Mesendoderm (in vitro differentiated cells): Measurements from ENCODE around the gene GRB2.

Experiments
- DNase-seq: peaks from one replicate; pipeline ENCODE4 v3.0.0; 2013
- H2AK5ac ChIP-seq: 2 replicates; pipeline ENCODE4 v1.6.1; 2013; ENCODE audit warnings: low read length, inconsistent platforms
- H2BK120ac ChIP-seq: 2 replicates; pipeline ENCODE4 v1.6.1; 2013; ENCODE audit warnings: low read depth, mild to moderate bottlenecking, low read length, moderate library complexity, mixed read lengths
- H2BK15ac ChIP-seq: replicated peaks from 2 replicates; pipeline ENCODE4 v1.6.1; 2013; ENCODE audit warnings: low read depth, mild to moderate bottlenecking, moderate library complexity
- H2BK5ac ChIP-seq: 2 replicates; pipeline ENCODE4 v1.6.1; 2013; ENCODE audit warnings: low read length, inconsistent platforms
- H3K18ac ChIP-seq: 2 replicates; pipeline ENCODE4 v1.6.1; 2013; ENCODE audit warnings: mild to moderate bottlenecking, low read length, mixed read lengths
- H3K23ac ChIP-seq: one replicate; pipeline ENCODE4 v1.6.1; 2013; ENCODE audit warnings: low read length
- H3K27ac ChIP-seq: 2 replicates; pipeline ENCODE4 v1.5.1; 2013; ENCODE audit warnings: low read depth, mild to moderate bottlenecking, inconsistent platforms, low read length, moderate library complexity
- H3K27me3 ChIP-seq: 2 replicates; pipeline ENCODE4 v1.6.1; 2013; ENCODE audit warnings: low read length, control low read depth, mild to moderate bottlenecking, inconsistent platforms; ENCODE audit not compliant: insufficient read depth, poor library complexity
- H3K36me3 ChIP-seq: 2 replicates; pipeline ENCODE4 v1.6.1; 2013; ENCODE audit warnings: low read length, inconsistent platforms; ENCODE audit not compliant: control insufficient read depth, insufficient read depth
- H3K4ac ChIP-seq: one replicate; pipeline ENCODE4 v1.6.1; 2013; ENCODE audit warnings: low read depth, mild to moderate bottlenecking, low read length, moderate library complexity
- H3K4me1 ChIP-seq: 2 replicates; pipeline ENCODE4 v1.6.1; 2013; ENCODE audit warnings: low read depth, low read length, inconsistent platforms; ENCODE audit not compliant: control insufficient read depth
- H3K4me2 ChIP-seq: 2 replicates; pipeline ENCODE4 v1.6.1; 2013; ENCODE audit warnings: low read length
- H3K4me3 ChIP-seq: 2 replicates; pipeline ENCODE4 v1.5.1; 2013; ENCODE audit warnings: mild to moderate bottlenecking, low read length
- H3K56ac ChIP-seq: one replicate; pipeline ENCODE4 v1.6.1; 2013; ENCODE audit warnings: low read length
- H3K79me1 ChIP-seq: 2 replicates; pipeline ENCODE4 v1.6.1; 2013; ENCODE audit warnings: low read length, inconsistent platforms
- H3K79me2 ChIP-seq: 2 replicates; pipeline ENCODE4 v1.6.1; 2013; ENCODE audit warnings: mild to moderate bottlenecking, low read length; ENCODE audit not compliant: control insufficient read depth, insufficient read depth
- H3K9ac ChIP-seq: 2 replicates; pipeline ENCODE4 v1.6.1; 2013; ENCODE audit warnings: low read length, inconsistent platforms
- H4K5ac ChIP-seq: one replicate; pipeline ENCODE4 v1.6.1; 2013; ENCODE audit warnings: low read length
- H4K8ac ChIP-seq: one replicate; pipeline ENCODE4 v1.6.1; 2013; ENCODE audit warnings: low read depth, mild to moderate bottlenecking, control low read depth, low read length, moderate library complexity
- WGBS: extraction: QIAGEN DNeasy Blood & Tissue Kit; methylation state at CpG from one replicate; pipeline ENCODE4 v1.1.7; 2013; ENCODE audit warnings: low lambda C conversion rate, missing lambda C conversion rate; ENCODE audit not compliant: insufficient coverage; ENCODE audit errors: extremely low coverage; 5-methylcytosine and 5-hydroxymethylcytosine counted together

The GRB2 gene

DNA sequence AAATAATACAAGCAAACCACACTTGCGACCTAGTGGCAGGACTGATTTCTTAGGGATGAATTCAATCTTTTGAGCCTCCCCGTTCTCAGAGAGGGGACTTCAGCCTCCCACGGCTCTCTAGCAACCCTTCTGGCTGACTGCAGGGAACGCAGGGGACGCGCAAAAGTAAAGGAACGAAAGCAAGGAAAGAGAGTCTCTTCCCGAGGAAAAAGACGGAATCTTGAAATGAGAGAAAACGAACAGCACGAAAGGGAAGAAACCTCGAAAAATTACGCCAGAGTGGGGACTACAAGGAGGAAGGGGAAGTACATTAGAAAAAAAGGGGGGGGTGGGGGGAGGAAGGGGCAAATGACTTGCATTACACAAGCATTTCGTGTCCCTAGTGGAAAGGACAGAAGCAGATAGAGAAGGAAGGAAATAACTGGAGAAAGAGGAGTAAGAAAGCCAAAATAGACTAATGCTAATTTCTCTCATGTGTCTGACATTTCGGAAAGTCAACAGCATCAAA, 1.2 kb downstream of the GRB2 start:
- peak overlapping the region; percentile 90 for H3K4me2 ChIP-seq
- H4K8ac ChIP-seq: no peak overlapping the region
- H3K23ac ChIP-seq: no peak overlapping the region
- no peak overlapping the region for H2BK120ac ChIP-seq
- H2BK5ac ChIP-seq: no peak overlapping the region
- H2AK5ac ChIP-seq: no peak overlapping the region
- H3K79me2 ChIP-seq: peaks cover 45% of the 10 kb centered on the region
- H3K4ac ChIP-seq: no peak overlapping the region
- H3K9ac ChIP-seq: peak overlapping the region; percentile 71
- H3K18ac ChIP-seq: no peak overlapping the region
- no peak overlapping the region for H2BK15ac ChIP-seq
- H3K4me1 ChIP-seq: no peaks in the 10 kb centered on the region
- no peak overlapping the region for H3K27ac ChIP-seq
- peak overlapping the region; percentile 93 for H3K56ac ChIP-seq
- no CpG with 5 or more reads among the region's 15 CpGs for WGBS
- no peak overlapping the region for H4K5ac ChIP-seq
- no peaks in the 10 kb centered on the region for H3K36me3 ChIP-seq
- no peaks in the 10 kb centered on the region for H3K27me3 ChIP-seq
- DNase-seq: peak; percentile 91
- H3K4me3 ChIP-seq: peak overlapping the region; percentile 85
- peaks cover 1% of the 10 kb centered on the region for H3K79me1 ChIP-seq

- no peak overlapping the region for H2AK5ac ChIP-seq
- no peaks in the 10 kb centered on the region for H3K27me3 ChIP-seq
- H4K5ac ChIP-seq: no peak overlapping the region
- no peaks in the 10 kb centered on the region for H3K36me3 ChIP-seq
- no peak overlapping the region for H3K4ac ChIP-seq
- no peak overlapping the region for H3K18ac ChIP-seq
- H4K8ac ChIP-seq: no peak overlapping the region
- no peak overlapping the region for H3K27ac ChIP-seq
- H3K4me2 ChIP-seq: no peak overlapping the region
- peaks cover 1% of the 10 kb centered on the region for H3K79me1 ChIP-seq
- no peak overlapping the region for H3K4me3 ChIP-seq
- no peak overlapping the region for H2BK120ac ChIP-seq
- H2BK15ac ChIP-seq: no peak overlapping the region
- no peak overlapping the region for H3K9ac ChIP-seq
- DNase-seq: no peak
- no peaks in the 10 kb centered on the region for H3K4me1 ChIP-seq
- H2BK5ac ChIP-seq: no peak overlapping the region
- no peak overlapping the region for H3K23ac ChIP-seq
- WGBS: no CpG with 5 or more reads among the region's 5 CpGs
- no peak overlapping the region for H3K56ac ChIP-seq
- H3K79me2 ChIP-seq: peaks cover 56% of the 10 kb centered on the region
Observed at GRCh38 chr17:75403131-75403530, 2.3 kb downstream of the GRB2 start.

GRCh38 chr17:75402026-75402425, 3.5 kb downstream of the GRB2 start:
- peaks cover 1% of the 10 kb centered on the region for H3K79me1 ChIP-seq
- H3K27me3 ChIP-seq: no peaks in the 10 kb centered on the region
- H3K18ac ChIP-seq: no peak overlapping the region
- H3K56ac ChIP-seq: no peak overlapping the region
- no peak overlapping the region for H3K4ac ChIP-seq
- peaks cover 60% of the 10 kb centered on the region for H3K79me2 ChIP-seq
- no peaks in the 10 kb centered on the region for H3K36me3 ChIP-seq
- WGBS: no CpG with 5 or more reads among the region's 2 CpGs
- no peak overlapping the region for H2BK15ac ChIP-seq
- H4K8ac ChIP-seq: no peak overlapping the region
- no peak overlapping the region for H3K4me2 ChIP-seq
- H2AK5ac ChIP-seq: no peak overlapping the region
- H3K4me3 ChIP-seq: no peak overlapping the region
- no peak overlapping the region for H4K5ac ChIP-seq
- no peak overlapping the region for H2BK5ac ChIP-seq
- H3K4me1 ChIP-seq: no peaks in the 10 kb centered on the region
- H3K9ac ChIP-seq: no peak overlapping the region
- H3K27ac ChIP-seq: no peak overlapping the region
- no peak overlapping the region for H2BK120ac ChIP-seq
- no peak overlapping the region for H3K23ac ChIP-seq
- DNase-seq: no peak

DNA sequence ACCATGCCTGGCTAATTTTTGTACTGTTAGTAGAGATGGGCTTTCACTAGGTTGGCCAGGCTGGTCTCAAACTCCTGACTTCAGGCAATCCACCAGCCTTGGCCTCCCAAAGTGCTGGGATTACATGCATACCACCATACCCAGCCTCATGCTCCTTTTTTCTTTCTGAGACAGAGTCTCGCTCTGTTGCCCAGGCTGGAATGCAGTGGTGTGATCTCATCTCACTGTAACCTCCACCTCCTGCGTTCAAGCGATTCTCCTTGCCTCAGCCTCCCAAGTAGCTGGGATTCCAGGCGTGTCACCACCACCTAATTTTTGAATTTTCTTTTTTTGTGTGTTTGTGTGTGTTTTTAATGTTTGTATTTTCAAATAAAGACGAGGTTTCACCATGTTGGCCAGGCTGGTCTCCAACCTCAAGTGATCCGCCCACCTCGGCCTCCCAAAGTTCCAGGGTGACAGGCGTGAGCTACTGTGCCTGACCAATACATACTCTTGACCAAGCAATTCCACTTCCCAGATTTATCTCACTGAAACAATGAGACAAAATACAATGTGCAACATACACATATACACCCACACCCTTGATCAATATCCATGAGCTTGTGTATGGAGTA, 5.0 kb downstream of the GRB2 start:
- H3K56ac ChIP-seq: no peak overlapping the region
- H2BK5ac ChIP-seq: no peak overlapping the region
- H3K18ac ChIP-seq: no peak overlapping the region
- no peak overlapping the region for H3K4me2 ChIP-seq
- H3K23ac ChIP-seq: no peak overlapping the region
- no peak overlapping the region for H3K9ac ChIP-seq
- peaks cover 73% of the 10 kb centered on the region for H3K79me2 ChIP-seq
- no peak overlapping the region for H2BK15ac ChIP-seq
- no peak overlapping the region for H3K4me3 ChIP-seq
- no peak overlapping the region for H3K4ac ChIP-seq
- DNase-seq: no peak
- H3K79me1 ChIP-seq: peaks cover 3% of the 10 kb centered on the region
- no CpG with 5 or more reads among the region's 8 CpGs for WGBS
- H2BK120ac ChIP-seq: no peak overlapping the region
- no peak overlapping the region for H4K8ac ChIP-seq
- H2AK5ac ChIP-seq: no peak overlapping the region
- no peaks in the 10 kb centered on the region for H3K36me3 ChIP-seq
- H3K27me3 ChIP-seq: no peaks in the 10 kb centered on the region
- no peaks in the 10 kb centered on the region for H3K4me1 ChIP-seq
- no peak overlapping the region for H3K27ac ChIP-seq
- no peak overlapping the region for H4K5ac ChIP-seq

DNA sequence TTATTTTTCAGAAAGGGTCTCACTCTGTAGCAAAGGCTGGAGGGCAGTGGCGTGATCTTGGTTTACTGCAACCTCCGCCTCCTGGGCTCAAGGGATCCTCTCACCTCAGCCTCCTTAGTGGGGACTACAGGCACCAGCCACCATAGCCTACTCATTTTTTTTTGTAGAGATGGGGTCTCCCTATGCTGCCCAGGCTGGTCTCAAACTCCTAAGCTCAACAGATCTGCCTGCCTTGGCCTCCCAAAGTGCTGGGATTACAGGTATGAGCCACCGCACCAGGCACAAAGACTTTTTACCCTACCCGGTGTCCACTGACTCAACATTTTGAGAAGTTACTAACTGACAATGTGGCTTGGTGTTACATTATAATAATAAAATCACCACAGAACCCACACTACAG, 7.2 kb downstream of the GRB2 start:
- Histone ChIP-seq H2AK5ac (no peak overlapping the region), H3K9ac (no peak overlapping the region), H4K8ac (no peak overlapping the region), H3K36me3 (no peaks in the 10 kb centered on the region), H2BK5ac (no peak overlapping the region), H3K79me2 (peaks cover 71% of the 10 kb centered on the region), H3K4me1 (no peaks in the 10 kb centered on the region), H3K27ac (no peak overlapping the region), H4K5ac (no peak overlapping the region), H3K18ac (no peak overlapping the region), H3K27me3 (no peaks in the 10 kb centered on the region), H3K23ac (no peak overlapping the region), H3K4ac (no peak overlapping the region), H3K4me2 (no peak overlapping the region), H3K4me3 (no peak overlapping the region), H3K56ac (no peak overlapping the region), H3K79me1 (peaks cover 6% of the 10 kb centered on the region), H2BK120ac (no peak overlapping the region), H2BK15ac (no peak overlapping the region)
- WGBS: no CpG with 5 or more reads among the region's 4 CpGs
- DNase-seq: no peak

- no peaks in the 10 kb centered on the region for H3K27me3 ChIP-seq
- DNase-seq: no peak
- H3K36me3 ChIP-seq: no peaks in the 10 kb centered on the region
- no peak overlapping the region for H3K4me2 ChIP-seq
- H3K18ac ChIP-seq: no peak overlapping the region
- no peak overlapping the region for H3K56ac ChIP-seq
- H3K4me3 ChIP-seq: no peak overlapping the region
- H2BK120ac ChIP-seq: no peak overlapping the region
- H3K9ac ChIP-seq: no peak overlapping the region
- H3K4me1 ChIP-seq: peaks cover 3% of the 10 kb centered on the region
- H3K23ac ChIP-seq: no peak overlapping the region
- peaks cover 8% of the 10 kb centered on the region for H3K79me1 ChIP-seq
- no peak overlapping the region for H4K8ac ChIP-seq
- H3K79me2 ChIP-seq: peaks cover 68% of the 10 kb centered on the region
- H3K4ac ChIP-seq: no peak overlapping the region
- H3K27ac ChIP-seq: no peak overlapping the region
- H2AK5ac ChIP-seq: no peak overlapping the region
- no CpG with 5 or more reads among the region's 1 CpG for WGBS
- no peak overlapping the region for H4K5ac ChIP-seq
- H2BK15ac ChIP-seq: no peak overlapping the region
- H2BK5ac ChIP-seq: no peak overlapping the region
Observed at GRCh38 chr17:75397217-75397616, 8.3 kb downstream of the GRB2 start.
